K562 (cell line): ENCODE results near the gene PDE4D. TPM values are rescaled to one million over a fixed set of nuclear protein-coding genes. Genes with fewer than 3 reads are reported as not detected.

Experiments used
- ATAC-seq: fragments of 200-7000 bp; cut with Tn5 transposase; 3 replicates; pipeline ENCODE4 v1.9.1; 2020; ENCODE audit warnings: moderate library complexity
- BruUV-seq: library from RNA; stranded (reverse); fragments of 400-500 nt; replicated peaks from 2 replicates; lab custom pipeline; 2021; lab: Mats Ljungman, UMichigan
- CTCF ChIA-PET: fragments of 300-600 bp; formaldehyde crosslinking; extraction: SDS; loops from one replicate; lab custom pipeline; 2021; ENCODE audit warnings: low intra/inter-chr PET ratio; lab: Yijun Ruan, JAX
- POLR2A ChIA-PET: fragments of 300-600, 350-650 bp; sonication (Branson Sonifier 250); formaldehyde crosslinking; extraction: SDS; loops from one replicate; lab custom pipeline; 2021; ENCODE audit warnings: antibody characterized with exemption, inconsistent platforms; lab: Yijun Ruan, JAX
- DNase-seq, 4 experiments: peaks; one replicate each; pipeline versions ENCODE4 v3.0.0 to v3.0.0-alpha.2; 2011 to 2018; ENCODE audit warnings: low spot score in 3 of 4, mixed read lengths in 3 of 4; ENCODE audit errors: extremely low read depth in 1 of 4
- FAIRE-seq: peaks from 2 replicates; lab custom pipeline; 2011; peaks lifted over from hg19 to GRCh38; lab: Jason Lieb, UNC
- H2AFZ ChIP-seq: 2 replicates; pipeline ENCODE4 v1.6.0; 2011; ENCODE audit warnings: low read depth, low read length, control low read depth, inconsistent platforms
- H3K27ac ChIP-seq: fragments of 200-600 bp; 3 replicates; pipeline ENCODE4 v1.8.0; 2011; ENCODE audit warnings: low read depth, mild to moderate bottlenecking, control low read depth, inconsistent platforms, low read length, moderate library complexity, mixed read lengths; ENCODE audit errors: extremely low read depth
- H3K27me3 ChIP-seq, 2 experiments: fragments of 300-600 bp in 1 of 2; 2 replicates in 1 of 2; 3 replicates in 1 of 2; pipeline versions ENCODE4 v1.6.0 to v1.8.0; 2011; ENCODE audit warnings: inconsistent platforms in 2 of 2, low read length in 2 of 2, mild to moderate bottlenecking in 1 of 2, mixed read lengths in 1 of 2, moderate library complexity in 1 of 2; ENCODE audit not compliant: control insufficient read depth in 2 of 2, insufficient read depth in 2 of 2
- H3K36me3 ChIP-seq: fragments of 300-600 bp; 3 replicates; pipeline ENCODE4 v1.8.0; 2011; ENCODE audit warnings: mild to moderate bottlenecking, low read length, inconsistent platforms; ENCODE audit not compliant: control insufficient read depth, insufficient read depth
- H3K4me1 ChIP-seq, 2 experiments: fragments of 200-600 bp in 1 of 2; replicated peaks in 1 of 2; 2 replicates in 1 of 2; 3 replicates in 1 of 2; pipeline versions ENCODE4 v1.5.1 to v1.8.0; 2011; ENCODE audit warnings: inconsistent platforms in 2 of 2, low read length in 2 of 2, mild to moderate bottlenecking in 1 of 2, mixed read lengths in 1 of 2, moderate library complexity in 1 of 2; ENCODE audit not compliant: control insufficient read depth in 2 of 2, insufficient read depth in 2 of 2
- H3K4me2 ChIP-seq: 2 replicates; pipeline ENCODE4 v1.6.1; 2011; ENCODE audit warnings: low read length, control low read depth, inconsistent platforms, mixed read lengths; ENCODE audit not compliant: insufficient read depth
- H3K4me3 ChIP-seq: fragments of 200-600 bp; sonication (generic), shearing (Covaris generic); 2 replicates; pipeline ENCODE4 v1.5.1; 2016; ENCODE audit warnings: control low read depth, inconsistent platforms
- H3K79me2 ChIP-seq: fragments of 200-600 bp; 3 replicates; pipeline ENCODE4 v1.8.0; 2011; ENCODE audit warnings: low read length, inconsistent platforms; ENCODE audit not compliant: control insufficient read depth, insufficient read depth
- H3K9ac ChIP-seq, 2 experiments: 2 replicates each; pipeline versions ENCODE4 v1.6.0 to v1.6.1; 2011; ENCODE audit warnings: low read depth in 2 of 2, low read length in 2 of 2, control low read depth in 1 of 2, inconsistent platforms in 1 of 2, mild to moderate bottlenecking in 1 of 2, mixed read lengths in 1 of 2; ENCODE audit not compliant: insufficient read depth in 1 of 2
- H3K9me1 ChIP-seq: one replicate; pipeline ENCODE4 v1.6.0; 2011; ENCODE audit warnings: inconsistent platforms, mild to moderate bottlenecking, low read length, moderate library complexity; ENCODE audit not compliant: control insufficient read depth, insufficient read depth
- H3K9me3 ChIP-seq: replicated peaks from 2 replicates; pipeline ENCODE4 v1.5.1; 2011; ENCODE audit warnings: low read depth, low read length, inconsistent platforms; ENCODE audit not compliant: control insufficient read depth, insufficient read depth
- H4K20me1 ChIP-seq: replicated peaks from 2 replicates; pipeline ENCODE4 v1.6.1; 2011; ENCODE audit warnings: low read length, inconsistent platforms, mixed read lengths; ENCODE audit not compliant: control insufficient read depth, insufficient read depth
- CCAR2 ChIP-seq: fragments of 200-400 bp; formaldehyde crosslinking; IDR thresholded peaks from 2 replicates; pipeline ENCODE4 v1.6.1; 2017; ENCODE audit warnings: mild to moderate bottlenecking, low read depth, low read length
- ETV5 ChIP-seq: sonication (generic); formaldehyde crosslinking; IDR thresholded peaks from 2 replicates; pipeline ENCODE4 v1.4.0; 2020; ENCODE audit warnings: low read depth, mild to moderate bottlenecking, missing genetic modification reagents
- KLF13 ChIP-seq: fragments of 450-650 bp; IDR thresholded peaks from 2 replicates; pipeline ENCODE4 v1.6.1; 2016; ENCODE audit warnings: missing genetic modification characterization, low read depth, mild to moderate bottlenecking, missing compliant biosample characterization, moderate library complexity, borderline replicate concordance
- MXI1 ChIP-seq: IDR thresholded peaks from 2 replicates; pipeline ENCODE4 v1.6.1; 2011; ENCODE audit warnings: low read depth, mild to moderate bottlenecking, improper control_type of control experiment, low read length
- PTTG1 ChIP-seq: fragments of 450-650 bp; IDR thresholded peaks from 2 replicates; pipeline ENCODE4 v1.6.1; 2016; ENCODE audit warnings: low read depth, mild to moderate bottlenecking, missing genetic modification characterization, missing compliant biosample characterization
- TCF7L2 ChIP-seq: fragments of 150-350 bp; IDR thresholded peaks from 2 replicates; pipeline ENCODE4 v1.6.1; 2016; ENCODE audit warnings: low read depth, mild to moderate bottlenecking, low read length, moderate library complexity
- ZNF174 ChIP-seq: fragments of 250-450 bp; sonication (Bioruptor Pico); IDR thresholded peaks from 2 replicates; pipeline ENCODE4 v1.4.0; 2020; ENCODE audit warnings: mild to moderate bottlenecking
- ZNF263 ChIP-seq: sonication (generic); formaldehyde crosslinking; IDR thresholded peaks from 2 replicates; pipeline ENCODE4 v1.8.0; 2022; ENCODE audit warnings: mild to moderate bottlenecking, missing genetic modification reagents, borderline replicate concordance
- WGBS: fragments of 100-300 bp; shearing (Covaris generic); methylation state at CpG from one replicate; pipeline ENCODE4 v1.1.6; 2016; ENCODE audit warnings: low coverage, mixed read lengths; ENCODE audit not compliant: insufficient coverage; ENCODE audit errors: missing lambda C conversion rate; 5-methylcytosine and 5-hydroxymethylcytosine counted together
- in situ Hi-C: fragments of 300-500 bp; cut with MboI; formaldehyde crosslinking; loops from 4 replicates; pipeline ENCODE4 v1.15.0; 2018; ENCODE audit warnings: inconsistent platforms, mixed read lengths
- intact Hi-C: fragments of 100-400 bp; cut with micrococcal nuclease; formaldehyde crosslinking; loops from 2 replicates; pipeline ENCODE4 v1.14.2; 2022
- polyA plus RNA-seq, 8 experiments: library from polyadenylated mRNA; depleted of rRNA in 4 of 8; stranded (reverse) in 5 of 8; unstranded in 3 of 8; fragments of >200 nt; fragmentation: Nextera tagmentation in 2 of 8; fragmentation: Illumina TruSeq in 1 of 8; extraction: Ambion mirVana in 2 of 8; extraction: Trizol in 1 of 8; gene quantifications; 2 replicates each; pipeline versions ENCODE4 v1.2.1 to v1.2.3, GENCODE V29; 2011 to 2014; ENCODE audit warnings: inconsistent platforms in 1 of 8, missing spikeins in 1 of 8
- total RNA-seq, 7 experiments: library from RNA; depleted of rRNA in 6 of 7; stranded (reverse); fragments of >200 nt in 6 of 7; fragmentation: Illumina TruSeq in 2 of 7; extraction: Trizol in 2 of 7; gene quantifications; 2 replicates each; pipeline versions ENCODE4 v1.2.1 to v1.2.3, GENCODE V29; 2011 to 2021; ENCODE audit warnings: low replicate concordance in 1 of 7
- TF ChIP-seq, protein P1 (sequence below): sonication (generic); formaldehyde crosslinking; IDR thresholded peaks from 2 replicates; pipeline ENCODE4 v1.8.0; 2022; ENCODE audit warnings: mild to moderate bottlenecking, low read depth, missing genetic modification reagents
- TF ChIP-seq, protein P2 (sequence below): sonication (generic); formaldehyde crosslinking; IDR thresholded peaks from 2 replicates; pipeline ENCODE4 v1.8.0; 2022; ENCODE audit warnings: mild to moderate bottlenecking, missing genetic modification reagents
- TF ChIP-seq, protein P3 (sequence below): fragments of 250-450 bp; sonication (Bioruptor Pico); IDR thresholded peaks from 2 replicates; pipeline ENCODE4 v1.5.0; 2021; ENCODE audit warnings: mild to moderate bottlenecking, borderline replicate concordance

PDE4D gene
- total and polyA plus RNA-seq, 9 of the 15 experiments (the other 6 are each of a cell fraction or from before 2014, with no cell fraction given): 0.04 to 0.46 (median 0.13) TPM

DNA sequence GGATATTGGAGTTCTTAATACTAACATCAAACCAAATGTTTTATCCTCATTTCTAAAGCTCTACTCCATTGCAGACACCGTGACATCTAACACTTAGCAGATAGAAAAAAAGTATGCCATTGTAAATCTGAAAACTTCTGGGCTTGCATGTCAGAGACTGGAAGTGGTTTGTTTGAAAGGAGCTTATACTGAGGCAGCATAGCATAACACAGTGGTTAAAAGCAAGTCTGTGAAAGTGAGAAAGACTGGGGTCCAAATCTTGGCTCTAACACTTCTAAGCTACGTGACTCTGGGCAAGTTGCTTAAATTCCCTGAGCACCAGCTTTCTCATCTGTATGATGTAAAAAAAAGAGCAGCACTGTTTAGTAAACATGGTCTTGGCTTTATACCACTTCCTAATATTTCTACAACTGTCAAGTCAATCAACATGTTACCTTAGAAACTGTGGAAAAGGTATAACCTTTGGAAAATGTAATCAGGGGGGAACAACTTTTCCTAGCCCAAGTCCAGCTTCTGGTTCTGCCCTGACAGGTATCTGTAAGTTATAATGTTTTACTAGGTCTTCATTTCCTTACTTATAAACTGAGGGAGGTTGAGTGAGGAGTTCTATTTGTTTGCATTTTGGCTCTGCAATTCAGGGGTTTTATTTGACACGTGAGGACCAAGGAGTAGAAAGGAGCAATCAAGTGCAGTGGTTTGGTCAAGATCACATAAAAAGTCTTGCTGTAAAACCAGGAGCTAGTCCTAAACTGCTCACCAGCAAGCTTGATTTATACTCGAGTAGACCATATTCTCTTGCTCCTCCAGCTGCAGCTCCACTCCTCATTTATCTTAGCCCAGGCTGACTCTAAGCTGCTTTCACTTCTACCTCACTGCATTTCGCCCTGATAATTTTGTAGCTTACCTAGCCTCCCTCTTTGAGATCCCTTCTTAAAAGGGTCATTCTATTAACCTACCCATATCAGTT lies 769.6 kb downstream of the PDE4D start (continued):
- TF ChIP-seq, protein P1, sequence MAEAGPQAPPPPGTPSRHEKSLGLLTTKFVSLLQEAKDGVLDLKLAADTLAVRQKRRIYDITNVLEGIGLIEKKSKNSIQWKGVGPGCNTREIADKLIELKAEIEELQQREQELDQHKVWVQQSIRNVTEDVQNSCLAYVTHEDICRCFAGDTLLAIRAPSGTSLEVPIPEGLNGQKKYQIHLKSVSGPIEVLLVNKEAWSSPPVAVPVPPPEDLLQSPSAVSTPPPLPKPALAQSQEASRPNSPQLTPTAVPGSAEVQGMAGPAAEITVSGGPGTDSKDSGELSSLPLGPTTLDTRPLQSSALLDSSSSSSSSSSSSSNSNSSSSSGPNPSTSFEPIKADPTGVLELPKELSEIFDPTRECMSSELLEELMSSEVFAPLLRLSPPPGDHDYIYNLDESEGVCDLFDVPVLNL (CRISPR knock-in tag): no peak

DNA sequence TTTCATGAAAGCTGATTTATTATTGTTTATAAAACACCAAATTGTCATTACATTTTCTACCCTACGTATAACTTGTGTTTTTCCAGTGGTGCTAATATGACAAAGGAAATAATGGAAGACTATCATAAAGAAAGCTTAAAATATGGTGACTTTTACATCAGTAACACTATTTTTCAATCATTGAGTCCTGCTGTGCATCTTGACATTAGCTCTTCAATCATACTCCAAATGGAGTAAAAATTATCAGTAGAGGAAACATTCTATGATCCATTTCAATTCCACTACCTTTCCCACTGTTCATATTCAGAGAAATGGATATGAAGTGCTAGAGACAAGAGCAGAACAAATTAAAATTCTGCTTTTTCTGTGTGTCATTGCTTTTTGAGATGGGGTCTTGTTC lies 774.0 kb downstream of the PDE4D start:
- DNase-seq: no peak
- Histone ChIP-seq H3K27me3 (no peaks in the 10 kb centered on the region), H4K20me1 (no peaks in the 10 kb centered on the region), H3K9me3 (no peaks in the 10 kb centered on the region), H3K4me2 (no peak overlapping the region), H3K4me3 (no peak overlapping the region), H3K79me2 (no peaks in the 10 kb centered on the region), H2AFZ (no peak overlapping the region), H3K36me3 (no peaks in the 10 kb centered on the region), H3K4me1 (no peaks in the 10 kb centered on the region), H3K9ac (no peak overlapping the region), H3K9me1 (no peaks in the 10 kb centered on the region), H3K27ac (no peak overlapping the region)
- CTCF ChIA-PET: no interaction called here
- POLR2A ChIA-PET: interaction anchor here (0.7 kb wide), 1 partner anchor 32 kb away, joined by 4 read pairs; no protein-coding TSS in a partner anchor
- intact Hi-C loops (no loop called here), in situ Hi-C loops (no loop called here)
- no TSS peak for BruUV-seq
- 7% methylated on average over 1 of the region's 1 CpG for WGBS
- ATAC-seq: no peak
- FAIRE-seq: no peak
- TF ChIP-seq ETV5 (no peak), ZNF174 (CRISPR knock-in tag) (no peak), TCF7L2 (no peak), ZNF263 (CRISPR knock-in tag) (no peak), PTTG1 (no peak), KLF13 (tag) (no peak), MXI1 (no peak), CCAR2 (no peak)
- TF ChIP-seq, protein P2, sequence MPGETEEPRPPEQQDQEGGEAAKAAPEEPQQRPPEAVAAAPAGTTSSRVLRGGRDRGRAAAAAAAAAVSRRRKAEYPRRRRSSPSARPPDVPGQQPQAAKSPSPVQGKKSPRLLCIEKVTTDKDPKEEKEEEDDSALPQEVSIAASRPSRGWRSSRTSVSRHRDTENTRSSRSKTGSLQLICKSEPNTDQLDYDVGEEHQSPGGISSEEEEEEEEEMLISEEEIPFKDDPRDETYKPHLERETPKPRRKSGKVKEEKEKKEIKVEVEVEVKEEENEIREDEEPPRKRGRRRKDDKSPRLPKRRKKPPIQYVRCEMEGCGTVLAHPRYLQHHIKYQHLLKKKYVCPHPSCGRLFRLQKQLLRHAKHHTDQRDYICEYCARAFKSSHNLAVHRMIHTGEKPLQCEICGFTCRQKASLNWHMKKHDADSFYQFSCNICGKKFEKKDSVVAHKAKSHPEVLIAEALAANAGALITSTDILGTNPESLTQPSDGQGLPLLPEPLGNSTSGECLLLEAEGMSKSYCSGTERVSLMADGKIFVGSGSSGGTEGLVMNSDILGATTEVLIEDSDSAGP (CRISPR knock-in tag): no peak
- TF ChIP-seq, protein P3, sequence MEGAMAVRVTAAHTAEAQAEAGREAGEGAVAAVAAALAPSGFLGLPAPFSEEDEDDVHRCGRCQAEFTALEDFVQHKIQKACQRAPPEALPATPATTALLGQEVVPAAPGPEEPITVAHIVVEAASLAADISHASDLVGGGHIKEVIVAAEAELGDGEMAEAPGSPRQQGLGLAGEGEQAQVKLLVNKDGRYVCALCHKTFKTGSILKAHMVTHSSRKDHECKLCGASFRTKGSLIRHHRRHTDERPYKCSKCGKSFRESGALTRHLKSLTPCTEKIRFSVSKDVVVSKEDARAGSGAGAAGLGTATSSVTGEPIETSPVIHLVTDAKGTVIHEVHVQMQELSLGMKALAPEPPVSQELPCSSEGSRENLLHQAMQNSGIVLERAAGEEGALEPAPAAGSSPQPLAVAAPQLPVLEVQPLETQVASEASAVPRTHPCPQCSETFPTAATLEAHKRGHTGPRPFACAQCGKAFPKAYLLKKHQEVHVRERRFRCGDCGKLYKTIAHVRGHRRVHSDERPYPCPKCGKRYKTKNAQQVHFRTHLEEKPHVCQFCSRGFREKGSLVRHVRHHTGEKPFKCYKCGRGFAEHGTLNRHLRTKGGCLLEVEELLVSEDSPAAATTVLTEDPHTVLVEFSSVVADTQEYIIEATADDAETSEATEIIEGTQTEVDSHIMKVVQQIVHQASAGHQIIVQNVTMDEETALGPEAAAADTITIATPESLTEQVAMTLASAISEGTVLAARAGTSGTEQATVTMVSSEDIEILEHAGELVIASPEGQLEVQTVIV (CRISPR knock-in tag): no peak
